GM18499 (cell line): ENCODE results near the gene IFNAR1.

Experiments used
- ATAC-seq: cut with Tn5 transposase; IDR thresholded peaks from one replicate; pipeline ENCODE4 v1.9.1; 2021; ENCODE audit warnings: moderate number of reproducible peaks; ENCODE audit not compliant: insufficient read depth, unreplicated experiment

IFNAR1 gene

DNA sequence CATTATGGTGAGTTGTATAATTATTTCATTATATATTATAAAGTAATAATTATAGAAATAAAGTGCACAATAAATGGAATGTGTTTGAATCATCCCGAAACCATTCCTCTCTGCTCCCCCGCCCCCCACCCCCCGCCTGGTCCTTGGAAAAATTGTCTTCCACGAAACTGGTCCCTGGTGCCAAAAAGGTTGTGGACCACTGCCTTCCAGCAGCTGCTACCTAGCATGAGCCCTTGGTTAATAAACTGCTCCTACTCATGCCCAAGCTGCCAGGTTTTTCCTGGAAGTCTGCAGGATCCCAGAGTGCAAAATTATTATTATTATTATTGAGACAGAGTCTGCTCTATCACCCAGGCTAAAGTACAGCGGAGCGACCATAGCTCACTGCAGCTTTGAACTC lies 71.7 kb downstream of the IFNAR1 start:
- ATAC-seq, result no peak

DNA sequence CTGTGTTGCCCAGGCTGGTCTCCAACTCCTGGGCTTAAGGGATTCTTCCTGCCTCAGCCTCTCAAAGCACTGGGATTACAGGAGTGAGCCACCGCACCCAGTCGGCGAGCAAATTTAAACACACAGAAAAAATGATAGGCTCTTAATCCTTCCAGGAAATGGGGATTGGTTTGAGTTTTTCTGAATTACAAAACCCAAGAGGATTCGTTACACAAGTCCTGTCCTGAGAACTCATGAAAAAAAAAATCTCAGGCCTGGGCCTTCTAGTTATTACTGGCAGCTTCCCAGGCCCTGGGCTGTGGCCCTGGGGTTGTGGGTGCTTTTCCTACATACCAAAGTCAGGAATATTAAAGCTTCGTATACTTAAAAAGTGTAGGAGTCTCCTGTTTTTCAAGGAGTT lies 72.2 kb downstream of the IFNAR1 start:
- ATAC-seq, result no peak

DNA sequence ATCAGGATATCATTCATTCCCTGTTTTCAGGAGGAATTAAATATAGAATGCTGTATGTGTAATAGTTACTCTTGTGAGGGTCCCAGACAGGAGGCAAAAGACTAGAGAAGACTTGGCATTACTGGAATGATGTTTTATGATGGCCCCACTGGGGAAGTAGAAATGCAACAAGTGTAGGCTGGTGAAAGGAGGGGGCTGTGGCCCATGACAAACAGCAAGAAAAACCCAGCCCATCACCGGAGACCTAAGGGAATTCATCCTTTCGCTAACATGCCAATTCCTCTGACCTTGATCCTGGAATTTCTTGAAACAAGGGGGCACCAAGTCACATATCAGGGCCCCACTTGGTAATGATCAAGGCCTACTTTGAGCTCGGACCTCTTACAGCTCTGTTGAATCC lies 72.9 kb downstream of the IFNAR1 start:
- no peak for ATAC-seq

DNA sequence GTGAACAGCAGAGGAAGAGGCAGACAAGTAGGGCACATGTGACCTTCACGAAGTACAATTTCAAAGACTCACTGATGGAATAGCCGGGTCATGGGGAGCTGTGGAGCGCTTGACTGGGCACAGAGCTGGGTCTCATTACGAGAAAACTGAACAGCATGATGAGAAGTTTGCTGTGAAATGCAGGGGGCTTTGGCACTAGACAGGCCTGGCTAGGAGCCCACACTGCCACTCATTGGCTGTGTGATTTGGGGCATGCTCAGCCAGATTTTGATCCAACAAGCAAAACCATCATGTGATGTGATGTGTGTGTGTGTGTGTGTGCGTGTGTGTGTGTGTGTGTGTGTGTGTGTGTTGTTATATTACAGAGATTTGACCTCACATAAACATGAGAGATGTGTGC lies 73.6 kb downstream of the IFNAR1 start:
- no peak for ATAC-seq

DNA sequence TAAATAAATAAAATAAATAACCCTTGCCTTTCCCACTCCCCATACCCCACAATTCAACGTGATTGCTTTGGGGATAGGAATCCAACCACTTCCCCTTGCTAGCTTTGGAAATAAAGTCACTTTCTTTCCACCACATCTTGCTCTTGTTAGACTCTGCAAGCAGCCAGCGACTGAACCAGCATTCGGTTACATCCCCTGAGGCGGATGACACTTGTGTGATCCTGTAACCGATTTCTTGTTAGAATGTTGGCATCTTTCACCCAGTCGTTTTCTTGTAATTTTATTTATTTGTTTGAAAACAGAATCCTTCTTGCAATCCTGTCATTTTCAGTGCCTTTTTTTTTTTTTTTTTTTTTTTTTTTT lies 76.8 kb downstream of the IFNAR1 start:
- ATAC-seq, result no peak

DNA sequence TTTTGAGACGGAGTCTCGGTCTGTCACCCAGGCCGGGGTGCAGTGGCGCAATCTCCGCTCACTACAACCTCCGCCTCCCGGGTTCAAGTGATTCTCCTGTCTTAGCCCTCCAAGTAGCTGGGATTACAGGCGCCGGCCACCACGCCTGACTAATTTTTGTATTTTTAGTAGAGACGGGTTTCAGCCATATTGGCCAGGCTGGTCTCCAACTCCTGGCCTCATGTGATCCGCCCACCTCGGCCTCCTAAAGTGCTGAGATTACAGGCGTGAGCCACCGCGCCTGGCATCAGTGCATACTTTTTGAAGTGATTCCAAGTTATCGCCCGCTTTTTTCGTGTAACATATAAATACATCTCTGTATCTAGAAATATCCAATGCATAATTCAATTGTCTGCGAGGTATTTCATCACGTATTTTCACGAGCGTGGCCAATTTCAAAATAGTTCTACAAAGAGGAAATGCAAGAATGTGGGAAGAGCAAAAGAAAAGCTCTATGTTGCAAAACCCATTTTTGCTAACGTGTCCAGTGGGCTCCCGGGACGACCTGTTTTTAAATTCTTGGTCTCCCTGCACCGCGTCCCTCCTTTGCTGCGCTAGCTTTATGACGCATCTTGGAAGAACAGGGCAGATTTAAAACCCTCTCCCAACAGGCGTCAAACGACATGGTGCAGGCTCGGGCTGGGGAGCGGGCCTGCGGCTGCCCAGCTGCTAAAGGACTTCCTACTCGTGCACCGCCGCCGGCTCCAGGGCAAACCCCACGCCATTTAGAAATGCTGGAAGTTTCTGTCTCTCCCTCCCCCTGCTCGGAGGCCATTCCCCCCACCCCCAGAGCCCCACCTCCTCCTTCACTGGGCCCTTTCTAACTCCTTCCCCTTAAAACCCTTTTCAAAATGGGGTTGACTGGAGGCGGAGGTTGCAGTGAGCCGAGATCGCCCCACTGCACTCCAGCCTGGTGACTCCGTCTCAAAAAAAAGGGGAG lies 77.5 kb downstream of the IFNAR1 start:
- no peak for ATAC-seq

DNA sequence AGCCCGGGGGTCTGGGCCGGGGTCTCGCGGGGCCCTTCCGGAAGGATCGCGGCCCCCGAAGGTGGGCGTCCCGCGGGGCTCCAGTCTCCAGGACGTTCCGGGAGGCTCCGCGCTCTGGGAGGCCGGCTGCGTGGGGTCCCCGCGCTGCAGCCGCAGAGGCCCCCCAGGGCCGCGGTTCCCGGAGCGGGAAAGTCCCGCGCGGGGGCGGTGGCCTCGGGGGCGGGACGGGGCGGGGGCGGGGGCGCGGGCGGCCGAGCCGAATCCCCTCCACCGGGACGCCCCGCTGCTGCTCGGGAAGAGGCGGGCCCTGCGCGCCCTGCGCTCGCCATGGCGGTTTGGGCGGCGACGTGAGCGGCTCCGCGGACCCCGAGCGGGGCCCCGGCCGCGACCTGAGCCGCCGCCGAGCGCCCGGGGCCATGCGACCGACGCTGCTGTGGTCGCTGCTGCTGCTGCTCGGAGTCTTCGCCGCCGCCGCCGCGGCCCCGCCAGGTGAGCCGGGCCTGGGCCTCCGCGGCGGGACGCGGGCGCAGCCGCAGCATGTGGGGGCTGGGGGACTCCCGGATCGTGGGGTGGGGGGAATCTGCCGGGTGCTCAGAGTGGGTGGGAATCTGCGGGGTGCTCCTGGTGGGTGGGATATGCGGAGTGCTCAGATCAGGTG lies 78.5 kb downstream of the IFNAR1 start, which contains the start of gene IFNGR2:
Gene IFNGR2, plus strand, starts transcription at position 286 of the 658 bp plus-strand sequence. Its CDS starts 131 bp downstream, at position 417.
- ATAC-seq, result no peak

DNA sequence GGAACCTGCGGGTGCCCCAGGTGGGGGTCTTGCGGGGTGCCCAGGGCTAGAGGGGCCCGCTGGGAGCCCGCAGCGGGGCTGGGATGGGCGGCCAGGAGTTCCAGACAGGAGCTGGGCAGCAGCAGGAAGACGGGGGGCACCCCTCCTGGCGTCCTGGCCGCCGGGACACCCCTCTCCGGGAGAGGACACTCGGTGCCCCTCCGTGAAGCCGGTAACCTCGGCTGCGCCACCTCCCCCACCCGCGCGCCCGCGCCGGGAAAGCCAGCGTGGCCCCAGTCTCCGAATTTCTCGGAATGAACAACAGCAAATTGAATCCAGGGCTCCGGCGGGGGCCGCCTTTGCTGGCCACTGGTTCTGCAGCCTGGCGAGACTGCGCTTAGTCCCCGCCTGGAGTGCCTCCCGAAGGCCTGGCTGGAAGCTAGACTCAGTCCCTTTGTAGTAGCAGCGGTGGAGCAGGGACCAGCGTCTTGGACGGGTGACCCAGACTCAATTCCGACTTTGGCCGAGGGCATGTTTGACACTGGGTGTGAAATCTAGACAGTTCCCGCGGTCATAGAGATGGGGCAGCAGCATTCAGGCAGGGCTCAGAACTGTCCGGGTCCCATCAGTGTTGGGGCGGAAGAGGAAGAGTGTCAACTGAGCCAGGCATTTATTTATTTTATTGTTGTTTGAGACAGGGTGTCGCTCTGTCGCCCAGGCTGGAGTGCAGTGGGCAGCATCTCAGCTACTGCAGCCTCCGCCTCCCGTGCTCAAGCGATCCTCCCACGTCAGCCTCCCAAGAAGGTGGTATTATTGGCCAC lies 79.2 kb downstream of the IFNAR1 start:
- ATAC-seq, result no peak

DNA sequence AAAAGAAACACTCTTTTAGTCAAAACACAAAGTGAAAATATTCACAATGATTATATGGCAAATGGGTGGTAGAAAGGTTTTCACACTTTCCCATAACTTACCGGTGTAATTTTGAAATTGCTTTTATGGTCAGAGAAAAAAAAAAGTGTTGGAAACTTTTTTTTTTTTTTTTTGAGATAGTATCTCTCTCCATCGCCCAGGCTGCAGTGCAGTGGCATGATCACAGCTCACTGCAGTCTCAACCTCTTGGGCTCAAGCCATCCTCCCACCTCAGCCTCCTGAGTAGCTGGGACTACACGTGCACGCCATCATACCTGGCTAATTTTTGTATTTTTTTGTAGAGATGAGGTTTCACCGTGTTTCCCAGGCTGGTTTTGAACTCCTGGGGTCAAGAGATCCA lies 81.7 kb downstream of the IFNAR1 start:
- no peak for ATAC-seq
